ENCODE data around the gene ZBTB4. TPM values are rescaled to one million over a fixed set of nuclear protein-coding genes. Genes with fewer than 3 reads are reported as not detected.
A peak's percentile ranks its signal among the peaks of the same experiment; 100 is the strongest.

ZBTB4 gene
- total RNA-seq, 2 donors from 2014 or later = 28.5 to 29.0 TPM

DNA sequence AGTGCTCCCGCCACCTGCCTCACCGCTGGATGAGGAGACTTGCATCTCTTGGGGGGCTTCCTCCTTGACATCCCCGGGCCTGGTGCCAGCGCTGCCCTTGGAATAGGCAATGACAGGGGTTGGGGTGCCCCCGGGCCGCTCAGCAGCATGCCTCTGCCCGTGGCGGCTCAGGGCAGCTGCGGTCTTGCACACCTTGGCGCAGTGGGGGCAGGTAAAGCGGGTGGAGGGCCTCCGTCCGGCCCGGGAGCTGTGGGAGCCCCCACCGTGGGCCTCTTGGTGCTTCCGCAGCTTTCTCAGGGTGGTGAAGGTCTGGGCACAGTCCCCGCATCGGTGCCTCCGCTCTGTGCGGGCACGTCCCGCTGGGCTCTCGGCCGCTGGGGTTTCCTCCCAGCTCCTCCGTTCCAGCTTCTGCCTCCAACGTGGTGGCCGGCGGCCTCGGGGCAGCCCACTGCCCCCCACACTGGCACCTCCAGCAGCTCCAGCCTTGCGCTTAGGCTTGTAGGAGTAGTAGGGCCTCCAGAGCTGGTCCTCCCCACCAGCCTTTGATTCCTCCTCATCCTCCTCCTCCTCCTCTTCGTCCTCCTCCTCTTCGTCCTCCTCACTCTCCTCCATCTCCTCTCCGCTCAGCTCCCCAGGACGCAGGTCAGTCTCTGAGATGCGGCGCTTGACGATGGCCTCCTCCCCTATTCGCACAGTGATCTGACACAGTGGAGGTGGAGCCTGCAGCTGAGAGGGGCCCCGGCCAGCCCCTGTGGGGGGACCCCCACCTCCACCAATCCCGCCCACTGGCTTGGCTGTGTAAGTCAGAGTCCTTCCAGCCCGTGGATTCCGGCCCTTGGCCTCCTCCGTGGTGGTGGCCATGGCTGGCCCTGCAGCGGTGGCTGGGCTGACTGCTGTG is 16.7 kb downstream of the ZBTB4 start:
- no peaks in the 10 kb centered on the region for H3K27me3 Mint-ChIP-seq (ENCODE audit: low read depth)
- no peak overlapping the region for H3K27ac Mint-ChIP-seq
- no peak overlapping the region for H3K4me3 Mint-ChIP-seq
- DNase-seq (no peak), ATAC-seq (replicated peaks in 1 of 2) (no peak)
- peaks cover 9% of the 10 kb centered on the region for H3K4me1 Mint-ChIP-seq (ENCODE audit: low read depth)
- H3K9me3 Mint-ChIP-seq = no peaks in the 10 kb centered on the region
- no peaks in the 10 kb centered on the region for H3K36me3 Mint-ChIP-seq (ENCODE audit: insufficient read depth in 2 of 2)

DNA sequence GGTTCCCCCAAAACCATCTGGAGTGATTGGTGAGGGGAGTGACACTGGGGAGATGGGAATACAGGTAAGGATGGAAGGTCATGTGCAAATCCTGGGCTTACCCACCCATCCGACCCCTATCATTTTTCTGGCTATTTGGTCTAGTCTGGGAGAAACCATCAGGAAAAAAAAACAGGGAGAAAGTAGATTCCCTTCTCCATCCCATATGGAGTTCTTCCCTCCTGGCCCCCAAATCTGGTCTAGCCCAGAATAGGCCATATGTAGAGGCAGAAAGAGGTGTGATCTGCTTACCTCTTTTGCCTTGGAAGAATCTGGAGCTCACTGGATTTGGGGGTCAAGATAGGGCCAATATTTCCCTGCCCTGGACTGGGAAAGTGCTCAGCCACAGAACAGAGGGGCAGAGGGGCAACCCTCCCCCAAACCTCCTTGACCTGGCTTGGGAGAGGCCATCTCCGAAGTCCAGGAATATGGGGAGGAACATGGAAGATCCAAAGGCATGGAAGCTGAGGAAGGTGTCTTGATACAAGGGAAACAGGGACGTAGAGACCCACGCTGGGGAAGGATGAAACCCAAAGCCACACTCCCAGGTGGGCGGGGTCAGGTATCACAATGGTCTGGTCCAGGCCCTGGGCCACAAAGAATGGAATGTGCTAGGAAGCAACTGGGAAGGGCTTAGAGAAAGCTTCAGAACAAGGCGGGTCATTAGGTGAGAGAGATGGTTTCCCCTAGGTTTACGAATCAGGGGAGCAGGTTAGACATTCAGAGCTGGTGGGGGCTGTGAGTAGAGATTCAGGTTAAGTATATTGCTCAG is 18.4 kb downstream of the ZBTB4 start:
- no peak overlapping the region for H3K4me3 Mint-ChIP-seq
- H3K36me3 Mint-ChIP-seq (ENCODE audit: insufficient read depth in 2 of 2) = peaks cover 0 to 1% of the 10 kb centered on the region in 2 donors
- peak overlapping the region; percentile 29 for H3K27ac Mint-ChIP-seq
- H3K4me1 Mint-ChIP-seq (ENCODE audit: low read depth) = peaks cover 13% of the 10 kb centered on the region
- no peaks in the 10 kb centered on the region for H3K9me3 Mint-ChIP-seq
- ATAC-seq (replicated peaks in 1 of 2) (no peak), DNase-seq (no peak)
- H3K27me3 Mint-ChIP-seq (ENCODE audit: low read depth) = no peaks in the 10 kb centered on the region

DNA sequence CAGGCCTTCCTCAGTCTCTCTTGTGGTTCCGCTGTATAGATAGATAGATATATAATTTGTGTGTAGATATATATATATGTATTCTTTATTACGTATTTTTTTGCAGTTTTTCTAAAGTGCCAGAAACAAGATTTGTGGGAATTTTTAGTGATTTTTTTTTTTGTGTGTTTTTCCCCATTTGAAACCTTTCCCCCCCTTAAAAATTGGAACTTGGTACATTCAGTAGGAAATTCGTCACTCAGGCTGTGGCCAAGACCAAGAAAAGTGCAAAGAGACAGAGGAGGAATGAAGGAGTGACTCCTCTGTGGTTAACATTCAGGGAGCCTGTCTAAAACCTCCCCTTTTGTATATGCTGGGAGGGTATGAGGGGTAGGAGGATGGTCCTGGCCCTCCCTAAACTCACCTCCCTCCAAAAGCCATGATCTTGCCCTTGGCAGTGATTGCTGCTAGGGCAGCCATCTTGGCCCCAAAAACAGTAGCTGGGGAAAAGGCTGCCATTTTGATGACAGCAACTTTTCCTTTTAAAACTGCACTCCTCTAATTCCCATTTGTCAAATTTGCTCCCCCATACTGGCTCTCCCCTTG is 19.4 kb downstream of the ZBTB4 start:
- Mint-ChIP-seq H3K4me1 (ENCODE audit: low read depth) (peaks cover 17% of the 10 kb centered on the region), H3K27me3 (ENCODE audit: low read depth) (no peaks in the 10 kb centered on the region), H3K9me3 (no peaks in the 10 kb centered on the region), H3K27ac (no peak overlapping the region), H3K4me3 (no peak overlapping the region), H3K36me3 (ENCODE audit: insufficient read depth in 2 of 2) (peaks cover 4 to 7% of the 10 kb centered on the region in 2 donors)
- no peak for DNase-seq
- ATAC-seq (replicated peaks in 1 of 2) = no peak

DNA sequence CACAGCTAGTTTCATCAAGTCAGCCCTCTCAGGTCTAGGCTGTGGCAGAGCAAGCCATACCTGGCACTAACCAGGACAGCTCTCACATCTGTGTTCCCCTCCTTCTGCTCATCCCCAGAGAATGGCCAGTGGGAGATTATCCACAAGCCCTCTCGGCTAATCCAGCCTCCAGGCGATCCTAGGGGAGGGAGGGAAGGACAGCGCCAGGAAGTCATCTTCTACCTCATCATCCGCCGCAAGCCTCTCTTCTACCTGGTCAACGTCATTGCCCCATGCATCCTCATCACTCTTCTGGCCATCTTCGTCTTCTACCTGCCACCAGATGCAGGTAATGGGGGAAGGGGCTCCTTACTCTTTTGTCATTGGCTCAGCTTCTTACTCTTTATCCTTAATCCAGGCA is 31.0 kb downstream of the ZBTB4 start:
- peaks cover 24% of the 10 kb centered on the region for H3K4me1 Mint-ChIP-seq (ENCODE audit: low read depth)
- no peak overlapping the region for H3K4me3 Mint-ChIP-seq
- ATAC-seq (replicated peaks in 1 of 2) = no peak
- peaks cover 39% of the 10 kb centered on the region for H3K27me3 Mint-ChIP-seq (ENCODE audit: low read depth)
- no peak for DNase-seq
- H3K9me3 Mint-ChIP-seq = peaks cover 0 to 1% of the 10 kb centered on the region in 2 donors
- H3K27ac Mint-ChIP-seq = no peak overlapping the region
- peaks cover 0 to 3% of the 10 kb centered on the region in 2 donors for H3K36me3 Mint-ChIP-seq (ENCODE audit: insufficient read depth in 2 of 2)

DNA sequence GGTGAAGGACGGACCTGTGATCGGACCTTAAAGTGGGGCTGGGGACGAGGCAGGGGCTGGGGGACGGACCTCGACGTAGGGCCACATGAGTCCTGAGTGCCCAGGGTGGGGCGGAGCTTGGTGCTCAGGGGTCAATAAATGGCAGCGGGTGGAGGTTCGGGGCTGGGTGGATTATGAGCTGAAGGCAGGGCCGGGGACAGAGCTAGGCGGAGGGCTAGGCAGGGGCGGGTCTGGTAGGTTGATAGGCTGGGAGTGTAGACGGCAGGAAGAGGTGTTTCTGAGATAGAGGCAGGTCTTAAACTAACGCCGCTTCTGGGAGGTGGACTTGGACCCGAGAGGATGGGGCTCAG is 33.8 kb downstream of the ZBTB4 start:
- peaks cover 26% of the 10 kb centered on the region for H3K4me1 Mint-ChIP-seq (ENCODE audit: low read depth)
- DNase-seq (peak; percentile 39 to 50), ATAC-seq (replicated peaks in 1 of 2) (peak; percentile 71 to 84)
- no peak overlapping the region for H3K27ac Mint-ChIP-seq
- H3K9me3 Mint-ChIP-seq = peaks cover 0 to 1% of the 10 kb centered on the region in 2 donors
- peaks cover 64% of the 10 kb centered on the region for H3K27me3 Mint-ChIP-seq (ENCODE audit: low read depth)
- H3K36me3 Mint-ChIP-seq (ENCODE audit: insufficient read depth in 2 of 2) = peaks cover 0 to 3% of the 10 kb centered on the region in 2 donors
- peak overlapping the region; percentile 82 to 83 for H3K4me3 Mint-ChIP-seq

DNA sequence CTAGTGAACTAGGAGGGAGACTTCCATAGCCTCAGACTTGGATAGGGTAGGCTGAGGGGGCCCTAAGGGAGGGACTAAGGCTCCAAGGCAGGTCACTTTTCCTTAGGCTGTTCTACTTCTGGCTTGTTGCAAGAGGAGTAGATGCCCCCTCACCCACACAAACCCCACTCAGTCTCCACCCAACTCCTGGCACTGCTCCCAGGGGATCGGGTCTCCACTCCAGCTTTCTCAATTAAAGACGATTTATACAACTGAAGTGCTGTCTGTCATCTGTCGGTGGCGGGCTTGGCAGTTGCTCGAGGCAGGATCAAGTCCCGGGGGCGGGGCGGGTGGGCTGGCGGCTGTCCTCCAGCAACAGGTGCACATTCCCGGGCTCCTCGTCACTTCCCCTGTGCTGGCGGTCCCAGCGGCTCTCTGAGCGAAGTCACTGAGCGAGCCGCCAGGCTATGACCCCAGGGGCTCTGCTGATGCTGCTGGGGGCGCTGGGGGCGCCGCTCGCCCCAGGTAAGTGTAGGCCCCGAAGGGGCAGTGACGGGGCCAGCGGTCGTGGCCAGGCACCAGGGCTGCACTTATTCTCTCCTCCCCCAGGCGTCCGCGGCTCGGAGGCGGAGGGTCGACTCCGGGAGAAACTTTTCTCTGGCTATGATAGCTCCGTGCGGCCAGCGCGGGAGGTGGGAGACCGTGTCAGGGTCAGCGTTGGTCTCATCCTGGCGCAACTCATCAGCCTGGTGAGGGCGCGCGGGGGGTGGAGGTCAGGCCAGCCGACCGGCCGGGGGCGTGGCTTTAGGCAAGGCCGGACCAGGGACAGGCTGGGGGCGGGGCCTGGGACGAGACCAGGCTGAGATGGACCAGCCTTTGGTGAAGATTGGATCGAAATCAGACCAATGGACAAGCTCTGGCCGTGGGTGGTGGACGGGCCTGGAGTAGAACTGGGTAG is 34.5 kb downstream of the ZBTB4 start, which contains the start of gene CHRNB1:
TSS of gene CHRNB1 (plus strand) at position 380 of the 937 bp plus-strand sequence. CDS start at position 447, 67 bp downstream.
- peaks cover 70% of the 10 kb centered on the region for H3K27me3 Mint-ChIP-seq (ENCODE audit: low read depth)
- H3K9me3 Mint-ChIP-seq = peaks cover 0 to 1% of the 10 kb centered on the region in 2 donors
- DNase-seq (peak; percentile 36 to 43), ATAC-seq (replicated peaks in 1 of 2) (peak; percentile 35 to 68)
- no peak within 1 kb of the TSS for H3K27ac Mint-ChIP-seq
- peak within 1 kb of the TSS; percentile 82 to 83 for H3K4me3 Mint-ChIP-seq
- H3K4me1 Mint-ChIP-seq (ENCODE audit: low read depth) = peaks cover 33% of the 10 kb centered on the region
- peaks cover 2 to 5% of the 10 kb centered on the region in 2 donors for H3K36me3 Mint-ChIP-seq (ENCODE audit: insufficient read depth in 2 of 2)

DNA sequence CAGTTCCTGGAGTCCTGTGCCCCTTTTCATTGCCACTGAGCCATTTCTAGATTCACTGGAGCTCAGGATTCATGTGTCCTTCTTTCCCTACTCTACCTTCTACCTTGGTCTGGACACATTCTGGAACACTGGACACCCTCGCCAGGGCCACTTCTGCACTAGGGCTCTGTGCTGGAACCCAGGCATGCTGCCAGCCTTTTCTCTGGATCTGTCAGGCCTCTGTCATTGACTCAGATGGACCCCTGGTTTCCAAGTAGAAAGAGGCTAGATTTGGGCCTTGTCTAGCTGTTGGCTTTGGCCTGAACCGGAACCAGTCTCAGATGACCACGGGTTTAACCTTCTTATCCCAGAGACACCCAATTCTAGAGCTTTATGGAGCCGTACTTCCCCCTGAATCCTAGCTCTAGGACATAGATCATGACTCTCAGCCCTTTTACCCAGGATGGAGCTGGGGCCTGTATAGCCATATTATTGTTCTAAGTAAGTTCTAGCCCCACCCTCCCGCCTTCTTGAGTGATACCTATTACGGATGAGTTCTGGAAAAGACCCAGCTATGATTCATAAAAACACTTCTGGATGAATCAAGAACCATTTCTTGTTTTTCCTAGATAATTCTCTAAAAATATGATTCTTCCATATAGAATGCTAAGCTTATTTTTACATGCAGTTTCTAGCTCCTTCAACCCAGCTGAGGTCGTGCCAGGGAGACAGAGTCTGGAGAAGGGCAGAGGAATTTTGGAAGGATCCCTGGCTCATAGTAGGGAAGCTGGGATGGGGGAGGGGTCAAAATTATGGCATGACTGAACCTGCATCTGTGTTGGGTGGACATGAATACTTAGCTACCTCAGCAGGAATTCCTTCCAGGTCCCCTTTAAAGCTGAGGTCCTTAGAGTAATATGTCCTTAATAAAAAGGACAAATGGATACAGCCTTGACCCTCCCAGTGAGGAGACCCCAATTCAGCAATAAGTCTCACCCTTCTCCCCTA is 35.6 kb downstream of the ZBTB4 start:
- H3K9me3 Mint-ChIP-seq = peaks cover 0 to 1% of the 10 kb centered on the region in 2 donors
- no peak overlapping the region for H3K27ac Mint-ChIP-seq
- H3K4me3 Mint-ChIP-seq = no peak overlapping the region
- H3K4me1 Mint-ChIP-seq (ENCODE audit: low read depth) = peaks cover 39% of the 10 kb centered on the region
- ATAC-seq (replicated peaks in 1 of 2) = no peak
- H3K36me3 Mint-ChIP-seq (ENCODE audit: insufficient read depth in 2 of 2) = peaks cover 2 to 4% of the 10 kb centered on the region in 2 donors
- no peak for DNase-seq
- H3K27me3 Mint-ChIP-seq (ENCODE audit: low read depth) = peaks cover 76% of the 10 kb centered on the region

DNA sequence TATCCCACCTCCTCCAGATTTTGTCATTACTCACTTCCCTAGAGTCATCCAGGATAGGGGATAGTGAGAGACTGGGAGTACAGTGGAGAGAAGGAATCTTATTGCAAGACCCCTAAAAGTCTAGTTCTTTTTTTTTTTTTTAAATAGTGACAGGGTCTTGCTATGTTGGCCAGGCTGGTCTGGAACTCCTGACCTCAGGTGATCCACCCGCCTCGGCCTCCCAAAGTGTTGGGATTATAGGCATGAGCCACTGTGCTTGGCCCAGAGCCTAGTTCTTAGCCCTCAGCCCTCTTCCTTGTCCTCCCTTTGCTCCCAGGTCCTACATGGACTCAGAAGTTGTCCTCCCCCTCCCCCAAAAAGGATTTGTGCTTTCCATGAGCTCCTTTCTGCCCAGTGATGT is 37.3 kb downstream of the ZBTB4 start:
- Mint-ChIP-seq H3K4me1 (ENCODE audit: low read depth) (peaks cover 48% of the 10 kb centered on the region), H3K36me3 (ENCODE audit: insufficient read depth in 2 of 2) (peaks cover 2 to 6% of the 10 kb centered on the region in 2 donors)

DNA sequence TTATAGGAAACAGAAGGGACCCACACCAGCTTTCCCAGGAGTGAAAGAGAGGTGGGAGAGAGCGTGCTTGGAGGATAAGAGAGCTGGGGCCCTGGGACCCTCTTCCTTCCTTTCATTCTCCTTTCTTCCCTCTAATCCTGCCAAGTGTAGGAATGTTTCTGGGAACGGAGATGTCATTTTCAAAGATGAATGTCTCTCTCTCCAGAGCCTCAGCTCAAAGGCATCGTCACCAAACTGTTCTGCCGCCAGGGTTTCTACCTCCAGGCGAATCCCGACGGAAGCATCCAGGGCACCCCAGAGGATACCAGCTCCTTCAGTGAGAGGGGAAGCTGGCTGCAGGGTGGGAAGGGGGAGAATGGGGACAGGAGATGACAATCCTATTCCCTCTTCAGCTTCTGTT is 38.2 kb downstream of the ZBTB4 start:
- no peak for ATAC-seq (replicated peaks in 1 of 2)

More for the DNA sequence above, 37.3 kb downstream of the ZBTB4 start:
- DNase-seq = no peak
- H3K27me3 Mint-ChIP-seq (ENCODE audit: low read depth) = peaks cover 75% of the 10 kb centered on the region
- no peak for ATAC-seq (replicated peaks in 1 of 2)
- no peak overlapping the region for H3K4me3 Mint-ChIP-seq
- no peaks in the 10 kb centered on the region for H3K9me3 Mint-ChIP-seq
- no peak overlapping the region for H3K27ac Mint-ChIP-seq

DNA sequence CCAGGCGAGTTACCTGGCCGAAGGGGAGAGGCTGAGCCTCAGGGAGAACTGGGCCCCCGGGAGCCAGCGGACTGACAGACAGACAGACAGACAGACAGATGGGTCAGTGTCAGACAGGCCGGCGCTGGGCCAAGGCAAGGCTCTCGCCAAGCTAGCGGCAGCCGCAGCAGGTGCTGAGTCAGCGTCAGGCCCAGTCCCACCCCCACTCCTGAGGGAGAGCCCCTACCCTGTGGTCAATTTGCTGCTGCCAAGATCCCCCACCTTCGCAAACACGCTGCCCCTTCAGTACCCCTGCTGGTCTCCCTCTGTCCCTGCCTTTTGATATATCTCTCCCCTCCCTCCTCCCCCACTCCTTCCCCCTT is 38.6 kb downstream of the ZBTB4 start:
- DNase-seq (peak; percentile 37 to 43), ATAC-seq (replicated peaks in 1 of 2) (no peak)
- Mint-ChIP-seq H3K27ac (no peak overlapping the region), H3K9me3 (no peaks in the 10 kb centered on the region), H3K4me1 (ENCODE audit: low read depth) (peaks cover 52% of the 10 kb centered on the region), H3K4me3 (peak overlapping the region; percentile 90 to 95), H3K36me3 (ENCODE audit: insufficient read depth in 2 of 2) (peaks cover 2 to 6% of the 10 kb centered on the region in 2 donors), H3K27me3 (ENCODE audit: low read depth) (peaks cover 65% of the 10 kb centered on the region)

More for the DNA sequence above, 38.2 kb downstream of the ZBTB4 start:
- no peaks in the 10 kb centered on the region for H3K9me3 Mint-ChIP-seq
- DNase-seq = no peak
- peaks cover 52% of the 10 kb centered on the region for H3K4me1 Mint-ChIP-seq (ENCODE audit: low read depth)
- peaks cover 70% of the 10 kb centered on the region for H3K27me3 Mint-ChIP-seq (ENCODE audit: low read depth)
- no peak overlapping the region for H3K4me3 Mint-ChIP-seq
- peaks cover 2 to 6% of the 10 kb centered on the region in 2 donors for H3K36me3 Mint-ChIP-seq (ENCODE audit: insufficient read depth in 2 of 2)
- no peak overlapping the region for H3K27ac Mint-ChIP-seq

DNA sequence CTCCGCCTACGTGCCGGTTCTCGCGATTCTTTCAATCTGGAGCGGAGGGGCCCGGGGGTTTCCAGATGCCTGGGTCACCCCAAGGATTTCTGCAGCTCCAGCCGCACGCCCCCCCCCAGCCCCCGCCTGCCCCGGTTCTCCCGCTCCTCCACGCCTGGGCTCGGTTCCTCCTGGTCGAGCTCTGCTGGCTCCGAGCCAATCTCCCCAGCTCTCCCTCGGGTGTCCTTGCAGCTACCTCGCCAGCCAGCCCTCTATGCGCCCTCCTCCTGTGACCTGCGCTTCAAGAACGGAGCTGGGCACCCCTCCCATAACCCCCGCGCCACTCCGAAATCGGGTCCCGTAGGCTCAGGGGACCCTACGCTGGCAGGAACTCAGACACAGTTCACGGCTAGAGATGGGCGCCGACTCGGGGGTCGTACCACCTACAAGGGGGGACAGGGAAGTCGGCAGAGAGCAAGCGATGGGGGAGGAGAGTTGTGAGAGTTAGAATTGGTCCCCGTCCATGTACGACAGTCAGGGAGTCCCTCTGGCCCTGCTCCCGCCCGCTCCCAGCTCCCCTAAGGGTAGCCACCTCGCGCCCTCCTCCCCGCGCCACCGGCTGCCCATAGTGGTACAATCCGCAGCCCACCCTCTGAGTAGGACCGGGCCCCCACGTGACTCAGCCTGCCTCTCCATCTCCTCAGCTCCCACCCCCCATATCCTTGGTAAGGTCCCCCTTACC is 39.2 kb downstream of the ZBTB4 start:
- no peak for ATAC-seq (replicated peaks in 1 of 2)
- H3K27ac Mint-ChIP-seq = no peak overlapping the region

More for the DNA sequence above, 39.2 kb downstream of the ZBTB4 start:
- DNase-seq = peak; percentile 42 to 48
- H3K27me3 Mint-ChIP-seq (ENCODE audit: low read depth) = peaks cover 60% of the 10 kb centered on the region
- H3K4me1 Mint-ChIP-seq (ENCODE audit: low read depth) = peaks cover 46% of the 10 kb centered on the region
- no peaks in the 10 kb centered on the region for H3K9me3 Mint-ChIP-seq
- H3K4me3 Mint-ChIP-seq = peak overlapping the region; percentile 90 to 95
- peaks cover 2 to 6% of the 10 kb centered on the region in 2 donors for H3K36me3 Mint-ChIP-seq (ENCODE audit: insufficient read depth in 2 of 2)
